Glomerular visceral epithelial cell (primary cell): ENCODE data around the gene ATP1A2.
A peak's percentile ranks its signal among the peaks of the same experiment; 100 is the strongest.
"Not testable (repeated sequence)": the region's sequence is repeated elsewhere in the genome, so short reads cannot be mapped to it uniquely, and the experiment has no call there.

ENCODE experiments used
- DNase-seq: peaks from one replicate; pipeline ENCODE4 v3.0.0-alpha.2; 2016; ENCODE audit errors: extremely low spot score

Gene ATP1A2

GRCh38 chr1:160124705-160125478 lies 9.3 kb downstream of the ATP1A2 start:
- DNase-seq, result peak; percentile 95

- DNase-seq, result peak; percentile 70
Measured at GRCh38 chr1:160125746-160126145, 10.2 kb downstream of the ATP1A2 start.

- DNase-seq, result not testable (repeated sequence)
Measured at GRCh38 chr1:160126342-160126741, 10.8 kb downstream of the ATP1A2 start.

- no peak for DNase-seq
Measured at GRCh38 chr1:160127381-160127780, 11.8 kb downstream of the ATP1A2 start.

- peak; percentile 44 for DNase-seq
Measured at GRCh38 chr1:160127865-160128523, 12.4 kb downstream of the ATP1A2 start.

- no peak for DNase-seq
Measured at GRCh38 chr1:160128636-160129035, 13.1 kb downstream of the ATP1A2 start.

GRCh38 chr1:160129046-160129445 lies 13.5 kb downstream of the ATP1A2 start:
- DNase-seq, result peak; percentile 62

- DNase-seq, result no peak
Measured at GRCh38 chr1:160129558-160129957, 14.0 kb downstream of the ATP1A2 start.

GRCh38 chr1:160129966-160130365 lies 14.4 kb downstream of the ATP1A2 start:
- no peak for DNase-seq

- no peak for DNase-seq
Measured at GRCh38 chr1:160130486-160130885, 14.9 kb downstream of the ATP1A2 start.

- DNase-seq, result no peak
Measured at GRCh38 chr1:160130939-160131338, 15.4 kb downstream of the ATP1A2 start.

- no peak for DNase-seq
Measured at GRCh38 chr1:160131803-160132565, 16.4 kb downstream of the ATP1A2 start.

- DNase-seq, result no peak
Measured at GRCh38 chr1:160133990-160134770, 18.6 kb downstream of the ATP1A2 start.

- no peak for DNase-seq
Measured at GRCh38 chr1:160134791-160135572, 19.4 kb downstream of the ATP1A2 start.

- no peak for DNase-seq
Measured at GRCh38 chr1:160136121-160136925, 20.8 kb downstream of the ATP1A2 start.

- no peak for DNase-seq
Measured at GRCh38 chr1:160136926-160137200, 21.3 kb downstream of the ATP1A2 start.

GRCh38 chr1:160137216-160137862 lies 21.8 kb downstream of the ATP1A2 start:
- DNase-seq, result no peak

GRCh38 chr1:160139840-160140239 lies 24.3 kb downstream of the ATP1A2 start:
- DNase-seq, result no peak

- no peak for DNase-seq
Measured at GRCh38 chr1:160143695-160144094, 28.1 kb downstream of the ATP1A2 start.

- DNase-seq, result no peak
Measured at GRCh38 chr1:160144921-160145320, 29.4 kb downstream of the ATP1A2 start.
